ENCODE results near the gene PLAU.
"Not testable (repeated sequence)": the region's sequence is repeated elsewhere in the genome, so short reads cannot be mapped to it uniquely, and the experiment has no call there.

The PLAU gene

GRCh38 chr10:73965267-73965889 lies 54.4 kb downstream of the PLAU start:
- H3K4me1 ChIP-seq (ENCODE audit: control insufficient read depth, insufficient read depth, low read length): peaks cover 17% of the 10 kb centered on the region
- 72 to 77% methylated on average over 12 of the region's 12 CpGs for WGBS, 2 experiments
- peak overlapping the region; percentile 98 for H3K27ac ChIP-seq (ENCODE audit: insufficient read depth, low read depth, low read length, poor library complexity, severe bottlenecking)
- H3K9me3 ChIP-seq (ENCODE audit: control insufficient read depth, low read length); H3K4me3 ChIP-seq (ENCODE audit: insufficient read depth, low read depth, low read length); H3K27me3 ChIP-seq (ENCODE audit: control insufficient read depth, insufficient read depth, low read length, poor library complexity, severe bottlenecking); H3K36me3 ChIP-seq (ENCODE audit: control insufficient read depth, insufficient read depth, low read length): not testable (repeated sequence)

- no peaks in the 10 kb centered on the region for H3K27me3 ChIP-seq (ENCODE audit: control insufficient read depth, insufficient read depth, low read length, poor library complexity, severe bottlenecking)
- H3K27ac ChIP-seq (ENCODE audit: insufficient read depth, low read depth, low read length, poor library complexity, severe bottlenecking): peak overlapping the region; percentile 98
- 3 to 4% methylated on average over 13 to 16 of the region's 16 CpGs for WGBS, 2 experiments
- H3K4me1 ChIP-seq (ENCODE audit: control insufficient read depth, insufficient read depth, low read length): peaks cover 17% of the 10 kb centered on the region
- no peak overlapping the region for H3K4me3 ChIP-seq (ENCODE audit: insufficient read depth, low read depth, low read length)
- no peaks in the 10 kb centered on the region for H3K36me3 ChIP-seq (ENCODE audit: control insufficient read depth, insufficient read depth, low read length)
- no peaks in the 10 kb centered on the region for H3K9me3 ChIP-seq (ENCODE audit: control insufficient read depth, low read length)
Observed at GRCh38 chr10:73965890-73966768, 55.2 kb downstream of the PLAU start.

DNA sequence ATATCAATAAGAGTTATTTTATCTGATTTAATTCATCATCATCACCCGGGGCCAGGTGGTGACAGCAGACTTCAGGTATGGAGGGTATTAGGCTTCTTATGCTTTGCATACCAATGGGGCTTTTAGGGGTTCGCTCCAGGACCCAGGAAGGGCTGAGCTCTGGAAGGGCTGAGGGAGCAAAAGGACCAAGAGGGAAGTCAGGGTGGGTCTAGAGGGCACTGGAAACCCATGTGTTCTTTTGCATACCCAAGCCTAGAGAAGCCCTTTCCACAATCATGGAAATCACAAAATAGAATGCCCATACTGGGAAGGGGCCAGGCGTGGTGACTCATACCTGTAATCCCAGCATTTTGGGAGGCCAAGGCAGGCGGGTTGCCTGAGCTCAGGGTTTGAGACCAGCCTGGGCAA lies 56.1 kb downstream of the PLAU start:
- Histone ChIP-seq H3K27ac (ENCODE audit: insufficient read depth, low read depth, low read length, poor library complexity, severe bottlenecking) (peak overlapping the region; percentile 98), H3K27me3 (ENCODE audit: control insufficient read depth, insufficient read depth, low read length, poor library complexity, severe bottlenecking) (no peaks in the 10 kb centered on the region), H3K9me3 (ENCODE audit: control insufficient read depth, low read length) (no peaks in the 10 kb centered on the region), H3K4me3 (ENCODE audit: insufficient read depth, low read depth, low read length) (no peak overlapping the region), H3K4me1 (ENCODE audit: control insufficient read depth, insufficient read depth, low read length) (peaks cover 17% of the 10 kb centered on the region), H3K36me3 (ENCODE audit: control insufficient read depth, insufficient read depth, low read length) (no peaks in the 10 kb centered on the region)
- WGBS, 2 experiments: 57 to 71% methylated on average over 4 of the region's 4 CpGs

Measured in ectodermal cell (in vitro differentiated cells).